ENCODE data around the gene PELO.

GRCh38 chr5:52807037-52807436, 19.3 kb downstream of the PELO start:
- TF ChIP-seq CTCF (IDR thresholded peaks at IDR 0.05) (no peak), POLR2A (IDR thresholded peaks at IDR 0.05) (no peak)
